GM18517 (cell line): ENCODE data around the gene ANKRD18A.
"Not testable (repeated sequence)": the region's sequence is repeated elsewhere in the genome, so short reads cannot be mapped to it uniquely, and the experiment has no call there.

Experiments used
- ATAC-seq: cut with Tn5 transposase; IDR thresholded peaks from one replicate; pipeline ENCODE4 v1.9.1; 2021; ENCODE audit warnings: mild to moderate bottlenecking, moderate library complexity; ENCODE audit not compliant: unreplicated experiment

ANKRD18A gene

GRCh38 chr9:38546497-38547163 lies 73.8 kb downstream of the ANKRD18A start:
- ATAC-seq: not testable (repeated sequence)

GRCh38 chr9:38540535-38540934 lies 79.9 kb downstream of the ANKRD18A start:
- not testable (repeated sequence) for ATAC-seq

GRCh38 chr9:38529317-38529716 lies 91.1 kb downstream of the ANKRD18A start:
- ATAC-seq: no peak

GRCh38 chr9:38527503-38527902 lies 92.9 kb downstream of the ANKRD18A start:
- no peak for ATAC-seq

- no peak for ATAC-seq
Measured at GRCh38 chr9:38526591-38526990, 93.8 kb downstream of the ANKRD18A start.

- ATAC-seq: no peak
Measured at GRCh38 chr9:38523121-38523520, 97.3 kb downstream of the ANKRD18A start.

GRCh38 chr9:38521762-38522161 lies 98.6 kb downstream of the ANKRD18A start:
- ATAC-seq: no peak
